ENCODE measurements around the gene FMOD. TPM values are rescaled to one million over a fixed set of nuclear protein-coding genes. Genes with fewer than 3 reads are reported as not detected.

FMOD gene
- total and polyA plus RNA-seq, 8 donors, result 14.7 to 422 (median 37.9) TPM

DNA sequence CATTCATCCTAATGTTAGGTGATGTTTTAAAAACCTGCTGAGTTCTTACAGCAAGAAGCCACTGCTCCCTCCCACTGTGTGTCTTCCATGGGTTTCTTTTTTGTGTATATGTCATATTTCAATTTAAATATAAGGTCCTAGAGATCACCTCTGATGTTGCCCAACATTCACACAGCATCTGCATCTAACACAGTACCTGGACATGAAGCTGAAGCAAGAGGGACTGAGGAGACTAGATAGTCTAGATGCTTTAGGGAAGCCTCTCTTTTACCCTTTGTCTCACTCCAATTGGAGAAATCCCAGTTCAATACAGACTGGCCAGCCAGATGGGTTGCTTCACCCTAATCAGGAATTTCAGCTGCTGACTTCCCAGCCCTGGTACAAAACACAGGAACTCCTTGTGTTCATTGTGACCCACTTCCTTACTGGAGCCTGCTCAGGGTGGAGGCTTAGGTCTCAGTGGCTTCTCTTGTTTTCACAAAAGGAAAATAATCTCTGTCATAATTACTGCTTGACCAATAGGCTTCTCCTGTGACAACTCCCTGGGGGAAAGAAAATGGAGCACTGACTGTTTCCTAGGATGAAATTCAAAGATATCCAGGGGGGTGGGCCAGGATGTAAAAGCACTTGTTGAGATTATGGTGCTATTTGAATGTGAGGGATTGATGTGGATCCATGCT, 28.3 kb downstream of the FMOD start:
- H3K4me3 ChIP-seq, result no peak overlapping the region
- intact Hi-C loops (cut with DNase I; ENCODE audit: low total_unique reads), result no loop called here
- TF ChIP-seq, protein P1, sequence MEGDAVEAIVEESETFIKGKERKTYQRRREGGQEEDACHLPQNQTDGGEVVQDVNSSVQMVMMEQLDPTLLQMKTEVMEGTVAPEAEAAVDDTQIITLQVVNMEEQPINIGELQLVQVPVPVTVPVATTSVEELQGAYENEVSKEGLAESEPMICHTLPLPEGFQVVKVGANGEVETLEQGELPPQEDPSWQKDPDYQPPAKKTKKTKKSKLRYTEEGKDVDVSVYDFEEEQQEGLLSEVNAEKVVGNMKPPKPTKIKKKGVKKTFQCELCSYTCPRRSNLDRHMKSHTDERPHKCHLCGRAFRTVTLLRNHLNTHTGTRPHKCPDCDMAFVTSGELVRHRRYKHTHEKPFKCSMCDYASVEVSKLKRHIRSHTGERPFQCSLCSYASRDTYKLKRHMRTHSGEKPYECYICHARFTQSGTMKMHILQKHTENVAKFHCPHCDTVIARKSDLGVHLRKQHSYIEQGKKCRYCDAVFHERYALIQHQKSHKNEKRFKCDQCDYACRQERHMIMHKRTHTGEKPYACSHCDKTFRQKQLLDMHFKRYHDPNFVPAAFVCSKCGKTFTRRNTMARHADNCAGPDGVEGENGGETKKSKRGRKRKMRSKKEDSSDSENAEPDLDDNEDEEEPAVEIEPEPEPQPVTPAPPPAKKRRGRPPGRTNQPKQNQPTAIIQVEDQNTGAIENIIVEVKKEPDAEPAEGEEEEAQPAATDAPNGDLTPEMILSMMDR (IDR thresholded peaks at IDR 0.05), result no peak
- peak; percentile 38 to 87 (median 78) for TF ChIP-seq POLR2AphosphoS5 (IDR thresholded peaks at IDR 0.05)
- no peaks in the 10 kb centered on the region for H3K27me3 ChIP-seq
- H3K4me1 ChIP-seq, result peaks cover 76 to 93% (median 81%) of the 10 kb centered on the region in 4 donors
- no peaks in the 10 kb centered on the region for H3K36me3 ChIP-seq
- peak; percentile 59 to 77 for DNase-seq
- peak overlapping the region; percentile 74 to 98 (median 96) for H3K27ac ChIP-seq
- H3K9me3 ChIP-seq, result no peaks in the 10 kb centered on the region

DNA sequence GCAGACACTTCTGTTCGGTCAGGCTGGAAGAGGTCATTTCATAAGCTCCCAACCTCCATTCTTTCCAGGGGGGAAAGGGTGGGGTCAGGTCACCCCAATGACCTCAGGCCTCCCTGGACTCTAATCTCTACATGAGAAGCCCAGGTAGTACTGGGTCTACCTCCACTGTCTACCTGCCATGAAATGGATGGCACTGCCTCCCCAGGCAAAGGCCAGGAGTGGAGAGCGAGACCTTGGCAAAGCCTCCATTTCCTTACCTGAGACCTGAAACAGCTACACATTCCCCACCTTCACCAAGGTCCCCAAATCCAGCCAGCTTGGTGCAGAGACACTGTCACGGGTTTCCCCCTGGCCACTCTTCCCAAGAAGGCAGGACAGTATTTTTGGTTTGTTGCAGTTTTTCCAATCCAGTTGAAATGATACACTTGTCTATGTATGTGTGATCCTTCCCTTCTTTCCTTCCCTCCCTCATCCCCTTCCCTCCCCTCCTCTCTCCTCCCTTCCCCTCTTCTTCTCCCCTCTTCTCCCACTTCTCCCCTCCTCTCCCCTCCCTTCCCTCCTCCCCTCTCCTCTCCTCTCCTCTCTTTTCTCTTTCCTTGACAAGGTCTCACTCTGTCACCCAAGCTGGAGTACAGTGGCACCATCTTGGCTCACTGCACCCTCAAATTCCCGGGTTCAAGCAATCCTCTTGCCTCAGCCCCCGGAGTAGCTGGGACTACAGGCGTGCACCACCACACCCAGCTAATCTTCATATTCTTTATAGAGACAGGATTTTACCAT, 29.5 kb downstream of the FMOD start:
- WGBS, 5 donors, result 49 to 72% (median 57%) methylated on average over 6 of the region's 6 CpGs
- no peak for TF ChIP-seq POLR2A (IDR thresholded peaks at IDR 0.05)
- TF ChIP-seq POLR2AphosphoS5 (IDR thresholded peaks at IDR 0.05), result no peak
- no peak for TF ChIP-seq EP300 (IDR thresholded peaks at IDR 0.05)
- TF ChIP-seq, protein P1 (IDR thresholded peaks at IDR 0.05), result no peak
- H3K4me3 ChIP-seq, result no peak overlapping the region
- peaks cover 82 to 95% (median 85%) of the 10 kb centered on the region in 4 donors for H3K4me1 ChIP-seq
- no peaks in the 10 kb centered on the region for H3K27me3 ChIP-seq
- H3K27ac ChIP-seq, result peak overlapping the region; percentile 63 to 98 (median 96)
- no peaks in the 10 kb centered on the region for H3K9me3 ChIP-seq
- no peaks in the 10 kb centered on the region for H3K36me3 ChIP-seq
- no peak for DNase-seq
- intact Hi-C loops (cut with DNase I; ENCODE audit: low total_unique reads), result no loop called here

DNA sequence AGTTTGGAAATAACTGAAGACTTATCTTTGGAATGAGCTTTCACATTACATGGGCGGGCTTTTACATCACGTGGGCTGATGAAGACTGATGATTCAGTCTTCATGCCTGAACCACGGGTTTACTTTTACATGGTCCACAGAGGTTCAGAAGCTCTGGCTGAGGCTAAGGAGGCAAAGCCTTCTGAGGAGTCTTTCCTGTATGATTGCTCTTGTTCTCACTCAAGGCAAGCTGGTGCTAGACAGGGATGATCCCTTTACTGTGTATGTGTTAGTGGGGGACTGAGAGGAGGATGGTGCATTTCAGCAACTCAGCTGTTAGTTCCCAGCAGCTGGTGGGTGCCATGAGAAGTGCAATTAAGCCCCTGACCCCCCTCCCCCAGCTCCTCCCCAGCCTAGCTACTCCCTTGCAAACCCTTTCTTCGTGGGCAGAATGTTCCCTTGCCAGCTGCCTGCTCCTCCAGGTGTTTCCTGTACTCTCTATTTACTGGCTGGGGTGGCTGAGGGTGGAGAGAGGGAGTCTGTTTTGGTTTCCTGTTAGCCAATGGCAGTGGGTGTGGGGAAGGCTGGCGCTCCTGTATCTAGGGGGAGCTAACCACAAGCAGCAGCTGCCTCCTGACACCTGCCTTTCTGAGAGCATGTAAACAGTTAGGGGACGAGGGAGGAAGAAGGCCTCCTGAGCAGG, 30.2 kb downstream of the FMOD start:
- intact Hi-C loops (cut with DNase I; ENCODE audit: low total_unique reads), result no loop called here
- H3K4me1 ChIP-seq, result peaks cover 82 to 95% (median 85%) of the 10 kb centered on the region in 4 donors

DNA sequence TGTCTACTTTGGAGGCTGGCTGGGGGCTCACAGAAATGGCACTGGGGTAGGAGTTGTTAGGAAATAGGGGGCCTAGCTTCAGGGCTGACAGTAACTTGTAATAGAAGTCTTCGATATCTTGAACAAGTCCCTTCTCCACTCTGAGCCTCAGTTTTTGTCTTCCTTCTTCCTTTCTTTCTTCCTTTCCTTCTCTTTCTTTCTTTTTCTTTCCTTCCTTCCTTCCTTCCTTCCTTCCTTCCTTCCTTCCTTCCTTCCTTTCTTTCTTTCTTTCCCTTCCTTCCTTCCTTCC, 32.7 kb downstream of the FMOD start:
- intact Hi-C loops (cut with DNase I; ENCODE audit: low total_unique reads), result no loop called here
- peaks cover 62 to 75% (median 68%) of the 10 kb centered on the region in 4 donors for H3K4me1 ChIP-seq
- H3K27ac ChIP-seq, result peak overlapping the region; percentile 85 to 89 (median 87)

More for the DNA sequence above, 30.2 kb downstream of the FMOD start:
- 4 to 21% (median 13%) methylated on average over 6 of the region's 6 CpGs for WGBS, 5 donors
- Histone ChIP-seq H3K36me3 (no peaks in the 10 kb centered on the region), H3K27me3 (no peaks in the 10 kb centered on the region), H3K9me3 (no peaks in the 10 kb centered on the region), H3K4me3 (no peak overlapping the region), H3K27ac (peak overlapping the region; percentile 63 to 98 (median 96))
- peak; percentile 30 to 83 (median 79) for TF ChIP-seq POLR2AphosphoS5 (IDR thresholded peaks at IDR 0.05)
- TF ChIP-seq POLR2A (IDR thresholded peaks at IDR 0.05), result no peak
- TF ChIP-seq, protein P1 (IDR thresholded peaks at IDR 0.05), result no peak
- TF ChIP-seq EP300 (IDR thresholded peaks at IDR 0.05), result no peak
- peak; percentile 85 to 88 for DNase-seq

More for the DNA sequence above, 32.7 kb downstream of the FMOD start:
- Histone ChIP-seq H3K4me3 (no peak overlapping the region), H3K9me3 (no peaks in the 10 kb centered on the region), H3K27me3 (no peaks in the 10 kb centered on the region), H3K36me3 (no peaks in the 10 kb centered on the region)
- 54 to 84% (median 63%) methylated on average over 1 of the region's 1 CpG for WGBS, 5 donors
- TF ChIP-seq POLR2A (IDR thresholded peaks at IDR 0.05), result no peak
- no peak for TF ChIP-seq EP300 (IDR thresholded peaks at IDR 0.05)
- no peak for TF ChIP-seq POLR2AphosphoS5 (IDR thresholded peaks at IDR 0.05)
- TF ChIP-seq, protein P1 (IDR thresholded peaks at IDR 0.05), result no peak
- DNase-seq, result no peak
